GM19035 (cell line): ENCODE measurements around the gene PTTG1.

Experiments used
- ATAC-seq: cut with Tn5 transposase; IDR thresholded peaks from one replicate; pipeline ENCODE4 v1.9.1; 2021; ENCODE audit not compliant: unreplicated experiment

Gene PTTG1

GRCh38 chr5:160421625-160422258, at the start of gene PTTG1:
Gene PTTG1 (plus strand): TSS chr5:160421855. CDS start chr5:160422313, 458 bp downstream.
- peak; percentile 72 for ATAC-seq

GRCh38 chr5:160375166-160375565, 46.5 kb upstream of the PTTG1 start:
- no peak for ATAC-seq

- no peak for ATAC-seq
Observed at GRCh38 chr5:160375701-160376100, 46.0 kb upstream of the PTTG1 start.

GRCh38 chr5:160376416-160376815, 45.2 kb upstream of the PTTG1 start:
- no peak for ATAC-seq

- no peak for ATAC-seq
Observed at GRCh38 chr5:160377651-160378050, 44.0 kb upstream of the PTTG1 start.

GRCh38 chr5:160378330-160378729, 43.3 kb upstream of the PTTG1 start:
- no peak for ATAC-seq

GRCh38 chr5:160379511-160379910, 42.1 kb upstream of the PTTG1 start:
- ATAC-seq, result no peak

GRCh38 chr5:160380041-160380440, 41.6 kb upstream of the PTTG1 start:
- ATAC-seq, result no peak

GRCh38 chr5:160382346-160382745, 39.3 kb upstream of the PTTG1 start:
- no peak for ATAC-seq

- ATAC-seq, result no peak
Observed at GRCh38 chr5:160384681-160385080, 37.0 kb upstream of the PTTG1 start.

GRCh38 chr5:160385496-160385895, 36.2 kb upstream of the PTTG1 start:
- ATAC-seq, result no peak

GRCh38 chr5:160387445-160387844, 34.2 kb upstream of the PTTG1 start:
- no peak for ATAC-seq

GRCh38 chr5:160390787-160391696, 30.6 kb upstream of the PTTG1 start:
- no peak for ATAC-seq

- no peak for ATAC-seq
Observed at GRCh38 chr5:160395111-160395510, 26.5 kb upstream of the PTTG1 start.

- ATAC-seq, result no peak
Observed at GRCh38 chr5:160397492-160397891, 24.2 kb upstream of the PTTG1 start.

GRCh38 chr5:160398806-160399205, 22.8 kb upstream of the PTTG1 start:
- no peak for ATAC-seq

- ATAC-seq, result peak; percentile 90
Observed at GRCh38 chr5:160399402-160400353, 22.0 kb upstream of the PTTG1 start, which contains the start of gene FAM200C. Gene FAM200C (minus strand): TSS chr5:160400054. CDS start chr5:160395490, 4,564 bp downstream.

- ATAC-seq, result peak; percentile 69
Observed at GRCh38 chr5:160418561-160419457, 2.8 kb upstream of the PTTG1 start, which contains the start of gene SLU7. Gene SLU7 (minus strand): TSS chr5:160419081. CDS start chr5:160415294, 3,787 bp downstream.

- ATAC-seq, result no peak
Observed at GRCh38 chr5:160419458-160420330, 2.0 kb upstream of the PTTG1 start.
